H1 (cell line): ENCODE measurements around the gene RRP1. TPM values are rescaled to one million over a fixed set of nuclear protein-coding genes. Genes with fewer than 3 reads are reported as not detected.

ENCODE experiments used
- CTCF ChIA-PET: fragments of 300-600 bp; sonication (Branson Sonifier 250); formaldehyde crosslinking; loops from one replicate; lab custom pipeline; 2021; ENCODE audit not compliant: partially characterized antibody; lab: Charles Lee
- POLR2A ChIA-PET: fragments of 300-600 bp; sonication (Branson Sonifier 250); formaldehyde crosslinking; loops from one replicate; lab custom pipeline; 2021; ENCODE audit warnings: inconsistent platforms; ENCODE audit not compliant: partially characterized antibody; lab: Charles Lee
- DNase-seq, 2 experiments: peaks; one replicate each; pipeline versions ENCODE4 v3.0.0 to v3.0.0-alpha.2; 2010 to 2022; ENCODE audit warnings: low spot score in 2 of 2, low read depth in 1 of 2, mixed read lengths in 1 of 2
- FAIRE-seq: peaks from 2 replicates; lab custom pipeline; 2011; peaks lifted over from hg19 to GRCh38; lab: Jason Lieb, UNC
- H2AFZ ChIP-seq: 2 replicates; pipeline ENCODE4 v1.8.1; 2012; ENCODE audit warnings: low read length, inconsistent platforms
- H2AK5ac ChIP-seq: 2 replicates; pipeline ENCODE4 v1.6.1; 2013; ENCODE audit warnings: low read depth, low read length
- H2BK120ac ChIP-seq: replicated peaks from 2 replicates; pipeline ENCODE3; 2013; ENCODE audit warnings: low read depth, low read length, inconsistent platforms
- H2BK12ac ChIP-seq: 2 replicates; pipeline ENCODE4 v1.6.1; 2013; ENCODE audit warnings: low read depth, low read length
- H2BK15ac ChIP-seq: 2 replicates; pipeline ENCODE4 v1.6.1; 2013; ENCODE audit warnings: low read length
- H2BK20ac ChIP-seq: 2 replicates; pipeline ENCODE4 v1.6.1; 2013; ENCODE audit warnings: low read length
- H2BK5ac ChIP-seq: 2 replicates; pipeline ENCODE4 v1.6.1; 2013; ENCODE audit warnings: low read depth, low read length
- H3K14ac ChIP-seq: 2 replicates; pipeline ENCODE4 v1.6.1; 2013; ENCODE audit warnings: inconsistent platforms; ENCODE audit not compliant: insufficient read length
- H3K18ac ChIP-seq: 2 replicates; pipeline ENCODE4 v1.6.1; 2013; ENCODE audit warnings: low read length; ENCODE audit errors: extremely low read depth
- H3K23ac ChIP-seq: 2 replicates; pipeline ENCODE4 v1.6.1; 2013; ENCODE audit warnings: inconsistent platforms; ENCODE audit not compliant: insufficient read length
- H3K23me2 ChIP-seq: 2 replicates; pipeline ENCODE4 v1.6.1; 2013; ENCODE audit warnings: low read depth, low read length
- H3K27ac ChIP-seq: 2 replicates; pipeline ENCODE4 v1.6.1; 2011; ENCODE audit warnings: low read depth, low read length, inconsistent platforms
- H3K27me3 ChIP-seq, 4 experiments: replicated peaks in 1 of 4; 1 replicate in 1 of 4; 2 replicates in 3 of 4; pipeline versions ENCODE4 v1.6.1 to v1.8.1; 2011 to 2013; ENCODE audit warnings: low read length in 3 of 4, mild to moderate bottlenecking in 3 of 4, inconsistent platforms in 2 of 4, mixed read lengths in 2 of 4, moderate library complexity in 1 of 4; ENCODE audit not compliant: control insufficient read depth in 3 of 4, insufficient read depth in 3 of 4; ENCODE audit errors: extremely low read depth in 1 of 4
- H3K36me3 ChIP-seq, 4 experiments: 2 replicates each; pipeline versions ENCODE4 v1.6.1 to v1.8.1; 2011 to 2013; ENCODE audit warnings: mild to moderate bottlenecking in 4 of 4, low read length in 3 of 4, moderate library complexity in 2 of 4, control low read depth in 1 of 4, inconsistent platforms in 1 of 4; ENCODE audit not compliant: insufficient read depth in 4 of 4, control insufficient read depth in 2 of 4
- H3K4ac ChIP-seq: replicated peaks from 2 replicates; pipeline ENCODE3; 2013; ENCODE audit warnings: low read length, low read depth, mixed read lengths, inconsistent platforms; ENCODE audit not compliant: insufficient read length
- H3K4me1 ChIP-seq, 4 experiments: replicated peaks in 1 of 4; 1 replicate in 1 of 4; 2 replicates in 3 of 4; pipeline versions ENCODE4 v1.6.1 to v1.8.1; 2011 to 2013; ENCODE audit warnings: low read length in 3 of 4, inconsistent platforms in 2 of 4, mixed read lengths in 1 of 4; ENCODE audit not compliant: insufficient read depth in 4 of 4, control insufficient read depth in 3 of 4
- H3K4me2 ChIP-seq, 2 experiments: 2 replicates each; pipeline versions ENCODE4 v1.6.1 to v1.8.1; 2011 to 2013; ENCODE audit warnings: low read depth in 2 of 2, low read length in 2 of 2, control low read depth in 1 of 2, inconsistent platforms in 1 of 2, mild to moderate bottlenecking in 1 of 2; ENCODE audit not compliant: insufficient read depth in 1 of 2
- H3K4me3 ChIP-seq, 4 experiments: fragments of 200-600, 300-600 bp in 1 of 4; sonication (generic), shearing (Covaris generic), sonication (Bioruptor Twin) in 1 of 4; 2 replicates each; pipeline versions ENCODE4 v1.5.1 to v1.8.1; 2011 to 2016; ENCODE audit warnings: low read length in 4 of 4, low read depth in 3 of 4, control low read depth in 2 of 4, inconsistent platforms in 2 of 4, mild to moderate bottlenecking in 2 of 4, mixed read lengths in 1 of 4, moderate library complexity in 1 of 4; ENCODE audit not compliant: insufficient read depth in 2 of 4; ENCODE audit errors: extremely low read depth in 1 of 4
- H3K56ac ChIP-seq: replicated peaks from 2 replicates; pipeline ENCODE3; 2013; ENCODE audit warnings: low read depth, mild to moderate bottlenecking, mixed read lengths, low read length, inconsistent platforms; ENCODE audit not compliant: insufficient read length
- H3K79me1 ChIP-seq: 2 replicates; pipeline ENCODE4 v1.6.1; 2013; ENCODE audit warnings: low read depth, low read length, control low read depth
- H3K79me2 ChIP-seq, 2 experiments: 2 replicates each; pipeline versions ENCODE4 v1.6.1 to v1.8.1; 2012 to 2013; ENCODE audit warnings: low read length in 2 of 2, mild to moderate bottlenecking in 2 of 2, inconsistent platforms in 1 of 2; ENCODE audit not compliant: insufficient read depth in 2 of 2, control insufficient read depth in 1 of 2
- H3K9ac ChIP-seq, 4 experiments: replicated peaks in 1 of 4; 1 replicate in 1 of 4; 2 replicates in 3 of 4; pipeline versions ENCODE4 v1.6.1 to v1.8.1; 2011 to 2013; ENCODE audit warnings: low read depth in 3 of 4, low read length in 3 of 4, control low read depth in 2 of 4, mild to moderate bottlenecking in 2 of 4, moderate library complexity in 2 of 4, inconsistent platforms in 1 of 4; ENCODE audit errors: extremely low read depth in 1 of 4
- H3K9me3 ChIP-seq, 2 experiments: 2 replicates each; pipeline versions ENCODE4 v1.6.1 to v1.8.1; 2012 to 2013; ENCODE audit warnings: mild to moderate bottlenecking in 2 of 2, moderate library complexity in 2 of 2, control low read depth in 1 of 2, inconsistent platforms in 1 of 2, low read depth in 1 of 2, low read length in 1 of 2, mixed read lengths in 1 of 2; ENCODE audit not compliant: insufficient read depth in 2 of 2
- H4K20me1 ChIP-seq, 2 experiments: replicated peaks in 1 of 2; 2 replicates each; pipeline versions ENCODE3 to v1.8.1; 2011 to 2013; ENCODE audit warnings: inconsistent platforms in 2 of 2, low read length in 2 of 2, mild to moderate bottlenecking in 1 of 2; ENCODE audit not compliant: insufficient read depth in 2 of 2, control insufficient read depth in 1 of 2
- H4K5ac ChIP-seq: 2 replicates; pipeline ENCODE4 v1.6.1; 2013; ENCODE audit warnings: low read length, low read depth, mixed read lengths, inconsistent platforms; ENCODE audit not compliant: insufficient read length
- H4K8ac ChIP-seq: 2 replicates; pipeline ENCODE4 v1.8.0; 2013; ENCODE audit warnings: mild to moderate bottlenecking, moderate library complexity, low read length, inconsistent platforms; ENCODE audit not compliant: insufficient read depth; ENCODE audit errors: extremely low read depth
- H4K91ac ChIP-seq: replicated peaks from 2 replicates; pipeline ENCODE3; 2013; ENCODE audit warnings: low read length, mixed read lengths, inconsistent platforms; ENCODE audit not compliant: insufficient read length
- CHD2 ChIP-seq: IDR thresholded peaks from 2 replicates; pipeline ENCODE4 v1.6.1; 2012; ENCODE audit warnings: low read length, improper control_type of control experiment
- CTCF ChIP-seq, 3 experiments: IDR thresholded peaks; 1 replicate in 2 of 3; 2 replicates in 1 of 3; pipeline versions ENCODE4 v1.5.1 to v1.6.1; 2011; ENCODE audit warnings: low read length in 3 of 3, mild to moderate bottlenecking in 3 of 3, inconsistent platforms in 2 of 3, low read depth in 1 of 3, moderate library complexity in 1 of 3; ENCODE audit not compliant: insufficient read depth in 1 of 3; ENCODE audit errors: control extremely low read depth in 1 of 3
- GTF2F1 ChIP-seq: IDR thresholded peaks from 2 replicates; pipeline ENCODE4 v1.6.1; 2012; ENCODE audit warnings: low read depth, low read length, improper control_type of control experiment, borderline replicate concordance
- JUND ChIP-seq: IDR thresholded peaks from 2 replicates; pipeline ENCODE4 v1.6.1; 2011; ENCODE audit warnings: mild to moderate bottlenecking, improper control_type of control experiment, low read length
- KDM4A ChIP-seq: IDR thresholded peaks from one replicate; pipeline ENCODE4 v1.7.1; 2012; ENCODE audit warnings: low read depth, mild to moderate bottlenecking, moderate library complexity, low read length, inconsistent platforms; ENCODE audit not compliant: severe bottlenecking
- KDM5A ChIP-seq: fragments of 200-600 bp; IDR thresholded peaks from 2 replicates; pipeline ENCODE4 v1.7.1; 2012; ENCODE audit warnings: mild to moderate bottlenecking, low read length, inconsistent platforms, mixed read lengths
- RNF2 ChIP-seq: fragments of 200-900, 300-1000 bp; sonication (generic); IDR thresholded peaks from 2 replicates; pipeline ENCODE4 v1.7.1; 2016; ENCODE audit warnings: borderline replicate concordance, low read depth, mild to moderate bottlenecking, antibody characterized with exemption, low read length; ENCODE audit not compliant: poor library complexity, severe bottlenecking; ENCODE audit errors: missing control alignments
- SAP30 ChIP-seq: fragments of 300-600 bp; sonication (generic); IDR thresholded peaks from 2 replicates; pipeline ENCODE4 v1.7.1; 2012; ENCODE audit warnings: low read length, moderate library complexity, mild to moderate bottlenecking, inconsistent platforms; ENCODE audit not compliant: insufficient read depth, insufficient replicate concordance
- TCF12 ChIP-seq: IDR thresholded peaks from 2 replicates; pipeline ENCODE4 v1.6.1; 2011; ENCODE audit warnings: low read depth, mild to moderate bottlenecking, low read length
- YY1 ChIP-seq: IDR thresholded peaks from 2 replicates; pipeline ENCODE4 v1.6.1; 2011; ENCODE audit warnings: low read depth, mild to moderate bottlenecking, low read length
- ZNF274 ChIP-seq: IDR thresholded peaks from 2 replicates; pipeline ENCODE4 v1.7.0; 2012; ENCODE audit warnings: low read length, borderline replicate concordance; ENCODE audit errors: extremely low read depth
- WGBS, 2 experiments: shearing (Covaris generic) in 1 of 2; methylation state at CpG; one replicate each; pipeline versions ENCODE4 v1.1.6 to v1.1.7; 2013 to 2015; ENCODE audit warnings: low lambda C conversion rate in 2 of 2, mixed read lengths in 2 of 2, inconsistent platforms in 1 of 2, low coverage in 1 of 2, missing lambda C conversion rate in 1 of 2; ENCODE audit not compliant: insufficient replicate concordance in 2 of 2, insufficient coverage in 1 of 2, insufficient read length in 1 of 2; ENCODE audit errors: extremely low coverage in 1 of 2, missing lambda C conversion rate in 1 of 2; 5-methylcytosine and 5-hydroxymethylcytosine counted together
- polyA plus RNA-seq, 7 experiments: library from polyadenylated mRNA; depleted of rRNA in 3 of 7; stranded (reverse) in 5 of 7; unstranded in 2 of 7; fragments of >200 nt in 5 of 7; fragments of 200-250 nt in 2 of 7; gene quantifications; 1 replicate in 5 of 7; 2 replicates in 1 of 7; 4 replicates in 1 of 7; pipeline versions ENCODE4 v1.2.1 to v1.2.3, GENCODE V29; 2011 to 2013; ENCODE audit warnings: missing spikeins in 2 of 7, mixed read lengths in 2 of 7
- total RNA-seq: library from RNA; stranded (reverse); fragmentation: NEBNext Ultra II Directional; extraction: Animal tissue kit (Norgen Biotek cat#: 25700); gene quantifications from 2 replicates; pipeline ENCODE4 v1.2.1, GENCODE V29; 2021

Gene RRP1
- total and polyA plus RNA-seq, 2 of the 8 experiments (the other 6 are each of a cell fraction or from before 2014, with no cell fraction given): 11.6 to 55.2 TPM

GRCh38 chr21:43794857-43795256 lies 5.5 kb downstream of the RRP1 start:
- ChIA-PET POLR2A (interaction anchor here (1.2 to 7.6 kb wide), 2 partner anchors 13 to 71 kb away, joined by 3 to 80 read pairs; no protein-coding TSS in a partner anchor), CTCF (interaction anchor here (1.7 kb wide), 1 partner anchor 15 kb away, joined by 4 read pairs; no protein-coding TSS in a partner anchor)
- no peak overlapping the region for H2BK5ac ChIP-seq
- H3K56ac ChIP-seq: no peak overlapping the region
- peaks cover 29% of the 10 kb centered on the region for H3K79me1 ChIP-seq
- no peak for DNase-seq
- H4K5ac ChIP-seq: no peak overlapping the region
- H4K91ac ChIP-seq: no peak overlapping the region
- H3K27ac ChIP-seq: no peak overlapping the region
- 92% methylated on average over 14 of the region's 14 CpGs; no CpG with 5 or more reads in 1 of the 2 experiments for WGBS, 2 experiments
- peaks cover 57 to 87% (median 75%) of the 10 kb centered on the region in 4 experiments for H3K36me3 ChIP-seq
- H2BK120ac ChIP-seq: no peak overlapping the region
- no peak overlapping the region for H2AK5ac ChIP-seq
- H3K9ac ChIP-seq: no peak overlapping the region
- H3K14ac ChIP-seq: no peak overlapping the region
- H2BK15ac ChIP-seq: no peak overlapping the region
- H3K23me2 ChIP-seq: peaks cover 5% of the 10 kb centered on the region; the same call in 1 of the 2 replicates
- no peak overlapping the region for H2AFZ ChIP-seq
- H3K9me3 ChIP-seq: no peaks in the 10 kb centered on the region
- H3K4me2 ChIP-seq: no peak overlapping the region
- H3K23ac ChIP-seq: no peak overlapping the region
- peaks cover 12 to 24% of the 10 kb centered on the region in 2 experiments for H4K20me1 ChIP-seq
- H2BK20ac ChIP-seq: no peak overlapping the region
- no peak overlapping the region for H3K18ac ChIP-seq
- H3K4me1 ChIP-seq: peaks cover 0 to 12% (median 3%) of the 10 kb centered on the region in 4 experiments; a peak in 3 of 7 replicates
- H3K4ac ChIP-seq: no peak overlapping the region
- no peaks in the 10 kb centered on the region for H3K27me3 ChIP-seq
- H4K8ac ChIP-seq: no peak overlapping the region
- no peak for FAIRE-seq
- H3K4me3 ChIP-seq: no peak overlapping the region
- no peak overlapping the region for H2BK12ac ChIP-seq
- H3K79me2 ChIP-seq: peaks cover 9 to 45% of the 10 kb centered on the region in 2 experiments
- TF ChIP-seq KDM5A: no peak
- TF ChIP-seq JUND: no peak
- no peak for TF ChIP-seq RNF2
- TF ChIP-seq CHD2: no peak
- TF ChIP-seq KDM4A: no peak
- TF ChIP-seq GTF2F1: no peak
- TF ChIP-seq CTCF (IDR thresholded peaks at IDR 0.05; ENCODE audit: control extremely low read depth in 1 of 3, insufficient read depth in 1 of 3, low read depth in 1 of 3, low read length in 3 of 3): no peak
- no peak for TF ChIP-seq YY1
- no peak for TF ChIP-seq TCF12
- no peak for TF ChIP-seq SAP30
- no peak for TF ChIP-seq ZNF274
